Stimulated activated CD4-positive, alpha-beta T cell treated with anti-CD3 and anti-CD28 coated beads, Interleukin-15, amount 100 ng/mL, for 1 hour (primary cell): ENCODE data around the gene ASXL1.
"Not testable (repeated sequence)": the region's sequence is repeated elsewhere in the genome, so short reads cannot be mapped to it uniquely, and the experiment has no call there.

Experiments used
- DNase-seq, 2 donors: peaks; one replicate each; pipeline ENCODE4 v3.0.0-alpha.2; 2020; ENCODE audit warnings: low read depth in 1 of 2, low spot score in 1 of 2

The ASXL1 gene

GRCh38 chr20:32464401-32465091 lies 106.4 kb downstream of the ASXL1 start:
- no peak for DNase-seq

GRCh38 chr20:32465092-32465900 lies 107.2 kb downstream of the ASXL1 start:
- DNase-seq, result no peak

- DNase-seq, result not testable (repeated sequence)
Observed at GRCh38 chr20:32465901-32466675, 108.0 kb downstream of the ASXL1 start.

GRCh38 chr20:32466739-32467505 lies 108.8 kb downstream of the ASXL1 start:
- no peak for DNase-seq

- no peak for DNase-seq
Observed at GRCh38 chr20:32467506-32468312, 109.6 kb downstream of the ASXL1 start.

- no peak for DNase-seq
Observed at GRCh38 chr20:32468313-32468640, 110.1 kb downstream of the ASXL1 start.

GRCh38 chr20:32468860-32469259 lies 110.7 kb downstream of the ASXL1 start:
- DNase-seq, result no peak

GRCh38 chr20:32470025-32470861 lies 112.1 kb downstream of the ASXL1 start:
- no peak for DNase-seq

GRCh38 chr20:32470940-32471339 lies 112.8 kb downstream of the ASXL1 start:
- DNase-seq, result no peak

- no peak for DNase-seq
Observed at GRCh38 chr20:32472581-32473207, 114.6 kb downstream of the ASXL1 start.

GRCh38 chr20:32473231-32474008 lies 115.3 kb downstream of the ASXL1 start:
- no peak for DNase-seq

- no peak for DNase-seq
Observed at GRCh38 chr20:32474009-32474716, 116.0 kb downstream of the ASXL1 start.

GRCh38 chr20:32474717-32474966 lies 116.5 kb downstream of the ASXL1 start:
- no peak for DNase-seq

- no peak for DNase-seq
Observed at GRCh38 chr20:32474967-32475811, 117.1 kb downstream of the ASXL1 start.

GRCh38 chr20:32476684-32477593 lies 118.8 kb downstream of the ASXL1 start:
- no peak for DNase-seq
